HG03196 (cell line): ENCODE results near the gene GEMIN5.

ENCODE experiments used
- ATAC-seq: cut with Tn5 transposase; IDR thresholded peaks from one replicate; pipeline ENCODE4 v1.9.1; 2021; ENCODE audit not compliant: unreplicated experiment

The GEMIN5 gene

GRCh38 chr5:154850255-154851062, 87.6 kb downstream of the GEMIN5 start, which contains the start of gene FAXDC2:
Gene FAXDC2 (minus strand): TSS chr5:154850603. CDS start chr5:154838178, 12,425 bp downstream.
- ATAC-seq, result no peak

- ATAC-seq, result no peak
These were observed 88.2 kb downstream of the GEMIN5 start for GRCh38 chr5:154849791-154850201.

GRCh38 chr5:154849264-154849785, 88.7 kb downstream of the GEMIN5 start:
- ATAC-seq, result no peak

GRCh38 chr5:154844809-154845208, 93.2 kb downstream of the GEMIN5 start:
- no peak for ATAC-seq

- ATAC-seq, result no peak
These were observed 95.1 kb downstream of the GEMIN5 start for GRCh38 chr5:154842689-154843530.

DNA sequence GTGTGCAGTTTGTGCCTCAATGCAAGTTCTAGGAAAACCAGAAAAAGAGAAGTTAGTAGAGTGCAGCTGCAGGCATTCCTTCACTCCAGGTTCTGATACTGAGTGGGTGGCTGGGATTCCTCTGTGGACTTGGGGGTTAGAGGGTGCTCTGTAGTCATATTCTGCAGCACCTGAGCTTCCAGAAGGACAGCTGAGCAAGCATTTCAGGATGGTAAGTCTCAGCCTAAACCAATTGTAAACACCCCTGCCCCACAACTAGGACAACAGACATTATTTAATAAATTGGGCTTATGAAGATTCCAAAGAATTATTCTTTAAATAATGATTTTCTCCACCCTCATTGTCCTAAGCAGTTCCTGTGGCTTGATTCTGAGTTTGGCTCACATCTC, 96.7 kb downstream of the GEMIN5 start:
- no peak for ATAC-seq

DNA sequence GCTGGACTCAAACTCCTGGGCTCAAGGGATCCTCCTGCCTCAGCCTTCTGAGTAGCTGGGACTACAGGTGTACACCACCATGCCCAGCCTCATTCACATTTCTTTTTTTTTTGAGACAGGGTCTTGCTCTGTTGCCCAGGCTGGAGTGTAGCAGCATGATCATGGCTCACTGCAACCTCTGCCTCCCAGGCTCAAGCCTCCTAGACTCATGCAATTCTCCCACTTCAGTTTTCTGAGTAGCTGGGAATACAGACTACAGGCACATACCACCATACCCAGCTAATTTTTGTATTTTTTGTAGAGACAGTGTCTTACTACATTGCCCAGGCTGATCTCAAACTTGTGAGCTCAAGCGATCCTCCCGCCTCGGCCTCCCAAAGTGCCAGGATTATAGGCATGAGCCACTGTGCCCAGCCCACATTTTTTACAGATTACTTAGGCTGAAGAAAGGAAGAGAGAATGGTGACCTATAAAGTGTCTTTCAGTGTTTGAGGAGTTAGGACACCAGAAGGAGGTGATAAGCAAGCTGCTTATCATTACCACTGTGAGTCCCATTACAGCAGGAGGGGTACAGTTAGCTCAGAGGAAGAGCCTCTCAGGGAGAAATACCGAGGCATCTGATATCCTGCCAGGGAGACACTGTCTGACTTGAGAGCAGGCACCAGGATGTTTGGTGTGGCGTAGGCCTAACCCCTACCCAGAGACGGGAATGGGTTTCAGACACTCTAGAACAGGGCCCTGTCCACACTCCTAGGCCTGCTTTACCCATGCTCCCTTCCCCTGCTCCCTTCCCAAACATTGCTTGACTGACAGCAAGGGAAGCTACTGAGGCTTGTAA, 97.4 kb downstream of the GEMIN5 start:
- ATAC-seq, result no peak
